Dendritic cell treated with granulocyte-macrophage colony-stimulating factor and Interleukin-4, amounts not matched to agents 40 ng/mL and 50 ng/mL, for 4 days (primary cell): ENCODE results near the gene RHBG.

Source experiments
- H3K27ac Mint-ChIP-seq: one replicate; pipeline ENCODE4 v1.8.0; 2022; ENCODE audit warnings: mild to moderate bottlenecking, mixed read lengths
- H3K27me3 Mint-ChIP-seq: one replicate; pipeline ENCODE4 v1.8.0; 2022; ENCODE audit warnings: mild to moderate bottlenecking, mixed read lengths
- H3K36me3 Mint-ChIP-seq: one replicate; pipeline ENCODE4 v1.8.0; 2022; ENCODE audit warnings: low read depth, mixed read lengths
- H3K4me1 Mint-ChIP-seq: one replicate; pipeline ENCODE4 v1.8.0; 2022; ENCODE audit warnings: low read depth, mixed read lengths
- H3K4me3 Mint-ChIP-seq: one replicate; pipeline ENCODE4 v1.8.0; 2022; ENCODE audit warnings: mild to moderate bottlenecking, moderate library complexity, mixed read lengths
- H3K9me3 Mint-ChIP-seq: one replicate; pipeline ENCODE4 v1.8.0; 2022; ENCODE audit warnings: mixed read lengths
- intact Hi-C: fragments of 100-400 bp; cut with micrococcal nuclease; formaldehyde crosslinking; loops from one replicate; pipeline ENCODE4 v1.15.0; 2022

RHBG gene

GRCh38 chr1:156412653-156413321 lies 43.8 kb downstream of the RHBG start:
- Mint-ChIP-seq H3K36me3 (no peaks in the 10 kb centered on the region), H3K9me3 (no peaks in the 10 kb centered on the region), H3K4me1 (no peaks in the 10 kb centered on the region), H3K27me3 (peaks cover 96% of the 10 kb centered on the region), H3K27ac (no peak overlapping the region), H3K4me3 (no peak overlapping the region)
- intact Hi-C loops = no loop called here

- Mint-ChIP-seq H3K9me3 (no peaks in the 10 kb centered on the region), H3K27me3 (peaks cover 96% of the 10 kb centered on the region), H3K36me3 (no peaks in the 10 kb centered on the region), H3K27ac (no peak overlapping the region), H3K4me3 (no peak overlapping the region), H3K4me1 (no peaks in the 10 kb centered on the region)
- intact Hi-C loops = no loop called here
Measured at GRCh38 chr1:156413391-156414246, 44.6 kb downstream of the RHBG start.

DNA sequence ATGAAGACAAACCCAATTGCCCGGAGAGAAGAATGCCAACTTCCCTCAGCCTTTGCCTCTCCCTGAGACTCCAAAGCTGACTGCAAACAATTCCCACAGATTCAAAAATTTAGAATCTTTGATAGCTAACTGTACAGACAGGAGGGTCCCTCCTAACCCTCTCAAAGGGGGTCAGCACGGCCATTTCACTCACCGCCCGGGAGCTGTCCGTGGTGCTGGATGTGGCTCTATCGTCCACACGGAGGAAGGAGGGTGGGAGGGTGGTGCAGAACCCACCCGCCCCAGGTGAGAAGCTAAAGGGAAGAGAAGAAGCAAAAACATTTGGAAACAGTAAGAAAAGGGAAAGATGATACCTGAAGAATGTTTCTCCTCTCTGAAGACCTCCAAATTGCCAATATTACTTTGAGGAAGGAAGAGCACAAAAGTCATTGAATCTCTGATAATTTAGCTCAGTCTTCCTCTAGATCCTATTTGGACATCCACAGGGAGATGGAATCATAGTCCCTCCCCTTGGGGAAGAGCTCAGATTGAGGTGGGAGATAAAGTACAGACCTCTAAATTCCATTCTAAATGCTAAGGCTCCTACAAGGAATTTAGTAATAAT lies 45.6 kb downstream of the RHBG start:
- Mint-ChIP-seq H3K9me3 (no peaks in the 10 kb centered on the region), H3K36me3 (no peaks in the 10 kb centered on the region), H3K4me3 (no peak overlapping the region), H3K4me1 (peaks cover 2% of the 10 kb centered on the region), H3K27me3 (peaks cover 96% of the 10 kb centered on the region), H3K27ac (no peak overlapping the region)
- intact Hi-C loops = no loop called here

DNA sequence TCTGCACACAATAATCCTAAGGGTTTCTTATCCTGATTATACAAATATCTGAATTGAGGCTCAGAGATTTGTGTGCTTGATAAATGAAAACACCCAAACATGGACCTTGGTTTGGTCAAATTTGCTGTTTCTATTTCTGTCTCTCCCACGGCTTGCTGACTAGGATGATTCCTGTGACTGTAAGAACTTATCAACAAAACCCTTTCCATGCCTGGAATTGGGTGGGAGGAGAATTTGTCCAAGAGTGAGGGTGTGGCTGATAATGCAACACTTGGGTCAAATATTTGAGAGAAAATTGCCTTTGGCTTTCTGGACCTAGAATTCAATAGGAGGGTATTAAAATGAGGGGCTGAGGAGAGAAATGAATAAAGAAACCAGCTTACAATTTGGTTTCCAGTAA lies 48.0 kb downstream of the RHBG start:
- no peaks in the 10 kb centered on the region for H3K36me3 Mint-ChIP-seq
- H3K27me3 Mint-ChIP-seq = peaks cover 95% of the 10 kb centered on the region
- no peaks in the 10 kb centered on the region for H3K9me3 Mint-ChIP-seq
- peaks cover 25% of the 10 kb centered on the region for H3K4me1 Mint-ChIP-seq
- intact Hi-C loops = no loop called here
- no peak overlapping the region for H3K27ac Mint-ChIP-seq
- no peak overlapping the region for H3K4me3 Mint-ChIP-seq

DNA sequence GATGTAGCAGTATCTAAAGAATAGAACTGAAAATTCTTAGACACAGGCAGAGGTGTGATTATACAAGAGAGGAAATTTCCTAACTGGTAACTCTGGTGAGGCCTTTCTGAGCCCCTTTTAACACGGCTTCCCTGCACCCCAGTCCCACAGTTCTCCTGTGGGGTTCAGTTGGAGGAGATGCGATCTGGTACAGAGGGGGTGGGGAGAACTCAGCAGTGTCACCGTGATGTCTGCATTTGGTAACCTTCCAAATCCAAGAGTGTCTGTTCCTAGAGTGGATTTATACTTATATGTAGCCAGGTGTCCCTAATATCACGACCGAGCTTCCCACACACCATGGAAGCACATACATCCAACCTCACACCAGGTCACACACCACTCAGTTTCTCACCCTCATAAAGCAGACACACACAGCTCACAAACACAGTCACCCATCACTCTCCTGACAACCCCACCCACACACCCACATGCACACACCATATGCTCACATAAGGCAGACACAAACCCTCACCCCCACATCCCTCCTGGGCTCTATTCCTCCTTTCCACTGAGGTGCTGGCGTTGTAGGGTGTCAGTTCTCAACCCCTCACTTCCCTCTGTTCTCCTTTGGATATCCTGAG lies 48.5 kb downstream of the RHBG start:
- intact Hi-C loops = no loop called here
- no peaks in the 10 kb centered on the region for H3K9me3 Mint-ChIP-seq
- no peak overlapping the region for H3K4me3 Mint-ChIP-seq
- peaks cover 95% of the 10 kb centered on the region for H3K27me3 Mint-ChIP-seq
- H3K4me1 Mint-ChIP-seq = peaks cover 27% of the 10 kb centered on the region
- no peak overlapping the region for H3K27ac Mint-ChIP-seq
- H3K36me3 Mint-ChIP-seq = no peaks in the 10 kb centered on the region

DNA sequence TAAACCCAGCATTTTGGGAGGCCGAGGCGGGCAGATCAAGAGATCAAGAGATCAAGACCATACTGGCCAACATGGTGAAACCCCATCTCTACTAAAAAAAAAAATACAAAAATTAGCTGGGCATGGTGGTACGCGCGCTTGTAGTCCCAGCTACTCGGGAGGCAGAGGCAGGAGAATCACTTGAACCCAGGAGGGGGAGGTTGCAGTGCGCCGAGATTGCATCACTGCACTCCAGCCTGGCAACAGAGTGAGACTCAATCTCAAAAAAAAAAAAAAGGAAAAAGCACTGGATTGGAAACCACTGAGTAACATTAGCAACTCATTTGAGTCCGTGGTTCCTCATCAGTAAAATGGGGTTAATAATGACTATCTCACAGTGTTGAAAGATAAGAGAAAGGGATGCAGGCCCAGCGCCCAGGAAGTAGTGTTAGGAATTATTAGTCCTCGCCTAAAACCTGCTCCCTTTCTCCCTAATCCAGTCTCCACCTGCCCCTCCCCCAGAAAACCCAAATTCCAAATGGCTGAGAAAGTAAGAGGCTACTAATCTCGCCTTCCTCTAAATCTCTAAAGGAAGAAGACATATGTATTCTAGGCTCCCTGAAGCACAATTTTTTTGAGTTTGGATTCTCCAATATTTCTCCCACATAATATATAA lies 49.5 kb downstream of the RHBG start:
- Mint-ChIP-seq H3K27ac (no peak overlapping the region), H3K4me3 (no peak overlapping the region), H3K4me1 (peaks cover 27% of the 10 kb centered on the region), H3K36me3 (no peaks in the 10 kb centered on the region), H3K9me3 (no peaks in the 10 kb centered on the region), H3K27me3 (peaks cover 96% of the 10 kb centered on the region)
- intact Hi-C loops = no loop called here

- H3K27me3 Mint-ChIP-seq = peaks cover 96% of the 10 kb centered on the region
- H3K9me3 Mint-ChIP-seq = no peaks in the 10 kb centered on the region
- no peak overlapping the region for H3K27ac Mint-ChIP-seq
- no peaks in the 10 kb centered on the region for H3K36me3 Mint-ChIP-seq
- peaks cover 27% of the 10 kb centered on the region for H3K4me1 Mint-ChIP-seq
- intact Hi-C loops = no loop called here
- peak overlapping the region; percentile 53 for H3K4me3 Mint-ChIP-seq
Measured at GRCh38 chr1:156419854-156420204, 50.8 kb downstream of the RHBG start.

GRCh38 chr1:156420205-156421061 lies 51.4 kb downstream of the RHBG start:
- H3K4me3 Mint-ChIP-seq = peak overlapping the region; percentile 53
- no peaks in the 10 kb centered on the region for H3K9me3 Mint-ChIP-seq
- H3K27ac Mint-ChIP-seq = no peak overlapping the region
- intact Hi-C loops = no loop called here
- H3K36me3 Mint-ChIP-seq = no peaks in the 10 kb centered on the region
- H3K4me1 Mint-ChIP-seq = peaks cover 27% of the 10 kb centered on the region
- peaks cover 95% of the 10 kb centered on the region for H3K27me3 Mint-ChIP-seq

- Mint-ChIP-seq H3K9me3 (no peaks in the 10 kb centered on the region), H3K36me3 (no peaks in the 10 kb centered on the region), H3K27ac (no peak overlapping the region), H3K27me3 (peaks cover 94% of the 10 kb centered on the region), H3K4me1 (peaks cover 27% of the 10 kb centered on the region), H3K4me3 (peak overlapping the region; percentile 53)
- intact Hi-C loops = no loop called here
Measured at GRCh38 chr1:156421062-156421938, 52.3 kb downstream of the RHBG start.

- intact Hi-C loops = no loop called here
- H3K27ac Mint-ChIP-seq = no peak overlapping the region
Measured at GRCh38 chr1:156421939-156422601, 53.1 kb downstream of the RHBG start.

GRCh38 chr1:156422602-156423091 lies 53.6 kb downstream of the RHBG start:
- H3K27ac Mint-ChIP-seq = no peak overlapping the region
- H3K4me3 Mint-ChIP-seq = no peak overlapping the region

More at GRCh38 chr1:156421939-156422601, 53.1 kb downstream of the RHBG start:
- peaks cover 94% of the 10 kb centered on the region for H3K27me3 Mint-ChIP-seq
- H3K4me1 Mint-ChIP-seq = peaks cover 27% of the 10 kb centered on the region
- H3K4me3 Mint-ChIP-seq = peak overlapping the region; percentile 53
- H3K9me3 Mint-ChIP-seq = no peaks in the 10 kb centered on the region
- H3K36me3 Mint-ChIP-seq = no peaks in the 10 kb centered on the region

More at GRCh38 chr1:156422602-156423091, 53.6 kb downstream of the RHBG start:
- Mint-ChIP-seq H3K9me3 (no peaks in the 10 kb centered on the region), H3K27me3 (peaks cover 94% of the 10 kb centered on the region), H3K4me1 (peaks cover 27% of the 10 kb centered on the region), H3K36me3 (no peaks in the 10 kb centered on the region)
- intact Hi-C loops = no loop called here
